Measurements from ENCODE around the gene DCST1.

Gene DCST1

GRCh38 chr1:155083052-155083541 is 49.5 kb downstream of the DCST1 start:
- CTCF ChIA-PET, result interaction anchor here (0.7 kb wide), 1 partner anchor 20 kb away, joined by 3 read pairs; no protein-coding TSS in a partner anchor
- TF ChIP-seq ZNF384 (IDR thresholded peaks at IDR 0.05) (no peak), ELF4 (IDR thresholded peaks at IDR 0.05) (no peak), BHLHE40 (IDR thresholded peaks at IDR 0.05; ENCODE audit: borderline replicate concordance) (no peak), TARDBP (IDR thresholded peaks at IDR 0.05) (no peak), LEF1 (IDR thresholded peaks at IDR 0.05; ENCODE audit: borderline replicate concordance) (no peak), L3MBTL2 (conservative IDR thresholded peaks at IDR 0.05) (no peak), SUZ12 (IDR thresholded peaks at IDR 0.05) (no peak), SP1 (IDR thresholded peaks at IDR 0.05) (no peak), NFRKB (IDR thresholded peaks at IDR 0.05) (no peak), HDGF (IDR thresholded peaks at IDR 0.05; ENCODE audit: borderline replicate concordance) (no peak), CTBP1 (IDR thresholded peaks at IDR 0.05; ENCODE audit: borderline replicate concordance) (no peak), FOXK2 (IDR thresholded peaks at IDR 0.05) (no peak), FOXA1 (IDR thresholded peaks at IDR 0.05) (no peak), FOXM1 (IDR thresholded peaks at IDR 0.05; ENCODE audit: borderline replicate concordance) (no peak), ARNT (IDR thresholded peaks at IDR 0.05) (no peak)
- TF ChIP-seq, protein P1, sequence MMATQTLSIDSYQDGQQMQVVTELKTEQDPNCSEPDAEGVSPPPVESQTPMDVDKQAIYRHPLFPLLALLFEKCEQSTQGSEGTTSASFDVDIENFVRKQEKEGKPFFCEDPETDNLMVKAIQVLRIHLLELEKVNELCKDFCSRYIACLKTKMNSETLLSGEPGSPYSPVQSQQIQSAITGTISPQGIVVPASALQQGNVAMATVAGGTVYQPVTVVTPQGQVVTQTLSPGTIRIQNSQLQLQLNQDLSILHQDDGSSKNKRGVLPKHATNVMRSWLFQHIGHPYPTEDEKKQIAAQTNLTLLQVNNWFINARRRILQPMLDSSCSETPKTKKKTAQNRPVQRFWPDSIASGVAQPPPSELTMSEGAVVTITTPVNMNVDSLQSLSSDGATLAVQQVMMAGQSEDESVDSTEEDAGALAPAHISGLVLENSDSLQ (IDR thresholded peaks at IDR 0.05), result no peak
- POLR2A ChIA-PET, result interaction anchor here (1.0 kb wide), 1 partner anchor 90 kb away, joined by 3 read pairs; the partner anchor contains the start of gene KRTCAP2
- no peak for DNase-seq (ENCODE audit: extremely low spot score)

GRCh38 chr1:155083865-155084721 is 50.5 kb downstream of the DCST1 start:
- CTCF ChIA-PET, result interaction anchor here (0.8 to 2.8 kb wide), 14 partner anchors 9 to 110 kb away, joined by 4 to 43 read pairs (median 8); partner anchors contain the start of genes EFNA4 and KRTCAP2
- no peak for DNase-seq (ENCODE audit: extremely low spot score)
- POLR2A ChIA-PET, result interaction anchor here (1.0 to 1.8 kb wide), 7 partner anchors 20 to 113 kb away, joined by 3 to 20 read pairs (median 5); partner anchors contain the start of genes ADAM15, EFNA4, KRTCAP2 and SHC1
- TF ChIP-seq TARDBP (IDR thresholded peaks at IDR 0.05), result no peak
- no peak for TF ChIP-seq SP1 (IDR thresholded peaks at IDR 0.05)
- no peak for TF ChIP-seq CTBP1 (IDR thresholded peaks at IDR 0.05; ENCODE audit: borderline replicate concordance)
- TF ChIP-seq LEF1 (IDR thresholded peaks at IDR 0.05; ENCODE audit: borderline replicate concordance), result no peak
- no peak for TF ChIP-seq HDGF (IDR thresholded peaks at IDR 0.05; ENCODE audit: borderline replicate concordance)
- no peak for TF ChIP-seq BHLHE40 (IDR thresholded peaks at IDR 0.05; ENCODE audit: borderline replicate concordance)
- TF ChIP-seq L3MBTL2 (conservative IDR thresholded peaks at IDR 0.05), result no peak
- no peak for TF ChIP-seq FOXK2 (IDR thresholded peaks at IDR 0.05)
- TF ChIP-seq SUZ12 (IDR thresholded peaks at IDR 0.05), result no peak
- no peak for TF ChIP-seq NFRKB (IDR thresholded peaks at IDR 0.05)
- TF ChIP-seq ZNF384 (IDR thresholded peaks at IDR 0.05), result no peak
- TF ChIP-seq, protein P1 (IDR thresholded peaks at IDR 0.05), result no peak
- no peak for TF ChIP-seq ELF4 (IDR thresholded peaks at IDR 0.05)
- no peak for TF ChIP-seq FOXM1 (IDR thresholded peaks at IDR 0.05; ENCODE audit: borderline replicate concordance)
- TF ChIP-seq ARNT (IDR thresholded peaks at IDR 0.05), result no peak

DNA sequence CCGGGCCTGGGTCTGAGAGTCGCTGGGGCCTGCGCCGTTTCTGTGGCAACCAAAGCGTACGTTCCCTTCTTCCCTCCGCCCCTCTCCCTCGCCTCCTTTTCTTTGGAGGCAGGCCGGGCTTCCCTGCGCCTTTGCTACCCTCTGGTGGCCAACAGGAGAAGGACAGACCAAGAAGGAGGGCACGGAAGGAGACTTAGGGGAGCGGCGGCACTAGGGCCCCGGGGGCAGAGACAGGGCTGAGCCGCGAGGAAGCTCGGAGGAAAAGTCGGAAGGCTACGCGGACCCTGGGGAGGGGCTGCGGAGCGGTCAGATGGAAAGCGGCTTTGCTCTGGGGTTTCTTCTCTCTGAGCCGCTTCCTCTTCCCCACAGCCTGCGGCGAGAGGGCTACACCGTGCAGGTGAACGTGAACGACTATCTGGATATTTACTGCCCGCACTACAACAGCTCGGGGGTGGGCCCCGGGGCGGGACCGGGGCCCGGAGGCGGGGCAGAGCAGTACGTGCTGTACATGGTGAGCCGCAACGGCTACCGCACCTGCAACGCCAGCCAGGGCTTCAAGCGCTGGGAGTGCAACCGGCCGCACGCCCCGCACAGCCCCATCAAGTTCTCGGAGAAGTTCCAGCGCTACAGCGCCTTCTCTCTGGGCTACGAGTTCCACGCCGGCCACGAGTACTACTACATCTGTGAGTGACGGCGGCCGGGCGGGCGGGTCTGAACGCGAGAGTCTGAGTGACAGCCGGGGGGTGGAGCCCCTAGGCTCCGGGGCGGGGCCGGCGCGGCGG is 51.3 kb downstream of the DCST1 start:
- DNase-seq (ENCODE audit: extremely low spot score), result peak; percentile 94
- ChIA-PET POLR2A (interaction anchor here (0.8 to 1.8 kb wide), 12 partner anchors 9 to 148 kb away, joined by 3 to 20 read pairs (median 5); partner anchors contain the start of genes ADAM15, DPM3, EFNA4 and KRTCAP2), CTCF (interaction anchor here (0.6 to 2.8 kb wide), 33 partner anchors 9 to 563 kb away, joined by 3 to 43 read pairs (median 5); partner anchors contain the start of genes ADAM15, EFNA4, KRTCAP2 and PBXIP1)
- TF ChIP-seq NFRKB (IDR thresholded peaks at IDR 0.05), result no peak
- no peak for TF ChIP-seq SUZ12 (IDR thresholded peaks at IDR 0.05)
- no peak for TF ChIP-seq FOXK2 (IDR thresholded peaks at IDR 0.05)
- TF ChIP-seq FOXM1 (IDR thresholded peaks at IDR 0.05; ENCODE audit: borderline replicate concordance), result peak; percentile 82; the same call in 1 of the 2 replicates
- TF ChIP-seq BHLHE40 (IDR thresholded peaks at IDR 0.05; ENCODE audit: borderline replicate concordance), result no peak
- TF ChIP-seq, protein P1 (IDR thresholded peaks at IDR 0.05), result peak; percentile 99
- peak; percentile 49; the same call in 1 of the 2 replicates for TF ChIP-seq ARNT (IDR thresholded peaks at IDR 0.05)
- no peak for TF ChIP-seq SP1 (IDR thresholded peaks at IDR 0.05)

GRCh38 chr1:155085504-155086127 is 52.0 kb downstream of the DCST1 start:
- TF ChIP-seq L3MBTL2 (conservative IDR thresholded peaks at IDR 0.05), result peak; percentile 71
- TF ChIP-seq SUZ12 (IDR thresholded peaks at IDR 0.05), result no peak
- no peak for TF ChIP-seq BHLHE40 (IDR thresholded peaks at IDR 0.05; ENCODE audit: borderline replicate concordance)
- TF ChIP-seq LEF1 (IDR thresholded peaks at IDR 0.05; ENCODE audit: borderline replicate concordance), result no peak
- ChIA-PET POLR2A (interaction anchor here (0.8 to 1.8 kb wide), 11 partner anchors 10 to 149 kb away, joined by 3 to 20 read pairs (median 5); partner anchors contain the start of genes ADAM15, DPM3, EFNA4 and KRTCAP2), CTCF (interaction anchor here (0.5 to 2.8 kb wide), 33 partner anchors 10 to 562 kb away, joined by 3 to 43 read pairs (median 5); partner anchors contain the start of genes ADAM15, EFNA4, KRTCAP2 and SHC1)
- no peak for DNase-seq (ENCODE audit: extremely low spot score)

Data from HEK293T (cell line).